ENCODE results near the gene CENPT.

CENPT gene

GRCh38 chr16:67805718-67806427, 41.6 kb downstream of the CENPT start:
- peak; percentile 20 for DNase-seq

- DNase-seq, result no peak
Observed at GRCh38 chr16:67804853-67805542, 42.5 kb downstream of the CENPT start.

GRCh38 chr16:67803894-67804293, 43.6 kb downstream of the CENPT start:
- no peak for DNase-seq

GRCh38 chr16:67801883-67802282, 45.6 kb downstream of the CENPT start:
- no peak for DNase-seq

- DNase-seq, result no peak
Observed at GRCh38 chr16:67801241-67801640, 46.3 kb downstream of the CENPT start.

GRCh38 chr16:67800338-67800926, 47.1 kb downstream of the CENPT start:
- DNase-seq, result no peak

GRCh38 chr16:67796099-67796718, 51.3 kb downstream of the CENPT start:
- no peak for DNase-seq

GRCh38 chr16:67790071-67790470, 57.4 kb downstream of the CENPT start:
- no peak for DNase-seq

- DNase-seq, result no peak
Observed at GRCh38 chr16:67786491-67786890, 61.0 kb downstream of the CENPT start.

- no peak for DNase-seq
Observed at GRCh38 chr16:67783353-67783725, 64.2 kb downstream of the CENPT start.

GRCh38 chr16:67782567-67783352, 64.7 kb downstream of the CENPT start:
- no peak for DNase-seq

- DNase-seq, result peak; percentile 46
Observed at GRCh38 chr16:67781565-67781921, 66.0 kb downstream of the CENPT start.

GRCh38 chr16:67780847-67781564, 66.5 kb downstream of the CENPT start:
- no peak for DNase-seq

- DNase-seq, result no peak
Observed at GRCh38 chr16:67779256-67780014, 68.1 kb downstream of the CENPT start.
